Inflammatory macrophage (primary cell): ENCODE results near the gene MAP3K3.

Source experiments
- DNase-seq, 2 donors: peaks; one replicate each; pipeline ENCODE4 v3.0.0-alpha.2; 2020 to 2022
- total RNA-seq, 18 experiments: gene quantifications; one replicate each; lab custom pipeline; 2026; ENCODE audit warnings: mixed read lengths in 6 of 18, inconsistent platforms in 2 of 18; lab: John Stamatoyannopoulos, UW

Gene MAP3K3
- 29.2 to 200 (median 149) reads per million in 18 experiments for total RNA-seq

DNA sequence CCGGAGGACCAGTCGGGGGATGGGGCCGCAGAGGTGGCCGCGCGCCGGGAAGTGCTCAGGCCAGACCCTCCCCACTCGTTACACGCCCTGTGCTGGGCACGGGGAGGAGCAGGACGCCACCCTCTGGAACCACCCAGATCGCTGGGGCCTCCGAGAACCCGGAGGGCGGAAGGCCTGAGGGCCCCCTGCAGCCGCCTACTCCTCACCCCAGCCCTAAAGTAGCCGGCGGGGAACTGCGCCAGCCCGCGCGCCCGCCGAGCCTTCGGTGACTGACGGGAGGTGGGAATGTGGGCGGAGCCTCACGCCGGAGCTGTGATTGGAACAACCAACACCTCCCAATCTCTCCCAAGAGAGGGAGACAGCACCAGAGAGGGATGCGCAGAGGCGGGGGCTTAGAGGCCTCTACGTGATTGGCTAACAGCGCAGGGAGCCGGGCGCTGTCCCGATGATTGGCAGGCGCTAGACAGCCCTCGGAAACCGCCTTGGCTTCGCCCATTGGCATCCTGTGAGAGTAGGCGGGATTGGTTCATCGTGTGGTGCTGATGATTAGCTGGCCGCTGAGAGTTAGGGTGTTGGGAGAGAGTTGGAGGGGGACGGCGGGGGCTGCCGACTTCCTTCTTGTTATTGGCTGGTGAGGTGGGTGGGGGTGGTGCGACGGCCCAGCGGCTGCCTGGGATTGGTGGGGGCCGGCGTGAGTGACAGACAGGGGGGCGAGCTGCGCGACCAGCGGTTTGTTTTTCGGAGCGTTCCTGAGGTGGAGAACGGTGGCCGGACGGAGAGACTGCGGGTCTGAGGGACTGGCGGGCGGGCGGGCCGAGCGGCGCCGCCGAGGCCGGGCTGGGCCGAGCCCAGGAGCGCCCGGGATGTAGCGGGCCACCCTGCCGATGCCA is at the start of gene MAP3K3:
TSS of gene MAP3K3 (plus strand) at position 734 of the 890 bp plus-strand sequence. CDS start 343 bp downstream, outside the sequence.
- peak; percentile 100 for DNase-seq

DNA sequence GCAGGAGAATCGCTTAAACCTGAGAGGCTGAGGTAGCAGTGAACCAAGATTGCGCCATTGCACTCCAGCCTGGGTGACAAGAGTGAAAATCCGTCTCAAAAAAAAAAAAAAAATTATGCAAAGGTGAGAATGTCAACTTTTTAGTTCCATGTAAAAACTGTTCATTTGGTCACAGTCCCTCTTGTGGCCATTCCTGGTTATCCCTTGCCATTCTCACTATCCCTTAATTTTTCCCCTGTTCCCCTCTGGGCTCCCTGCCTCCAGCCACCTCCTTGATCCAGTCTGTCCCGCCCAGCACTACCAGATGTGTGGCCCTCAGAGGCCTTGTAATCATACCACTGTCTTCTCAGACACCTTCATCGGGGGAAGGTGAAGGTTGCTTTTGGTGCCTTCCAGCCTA is 48.6 kb upstream of the MAP3K3 start:
- DNase-seq, result no peak

DNA sequence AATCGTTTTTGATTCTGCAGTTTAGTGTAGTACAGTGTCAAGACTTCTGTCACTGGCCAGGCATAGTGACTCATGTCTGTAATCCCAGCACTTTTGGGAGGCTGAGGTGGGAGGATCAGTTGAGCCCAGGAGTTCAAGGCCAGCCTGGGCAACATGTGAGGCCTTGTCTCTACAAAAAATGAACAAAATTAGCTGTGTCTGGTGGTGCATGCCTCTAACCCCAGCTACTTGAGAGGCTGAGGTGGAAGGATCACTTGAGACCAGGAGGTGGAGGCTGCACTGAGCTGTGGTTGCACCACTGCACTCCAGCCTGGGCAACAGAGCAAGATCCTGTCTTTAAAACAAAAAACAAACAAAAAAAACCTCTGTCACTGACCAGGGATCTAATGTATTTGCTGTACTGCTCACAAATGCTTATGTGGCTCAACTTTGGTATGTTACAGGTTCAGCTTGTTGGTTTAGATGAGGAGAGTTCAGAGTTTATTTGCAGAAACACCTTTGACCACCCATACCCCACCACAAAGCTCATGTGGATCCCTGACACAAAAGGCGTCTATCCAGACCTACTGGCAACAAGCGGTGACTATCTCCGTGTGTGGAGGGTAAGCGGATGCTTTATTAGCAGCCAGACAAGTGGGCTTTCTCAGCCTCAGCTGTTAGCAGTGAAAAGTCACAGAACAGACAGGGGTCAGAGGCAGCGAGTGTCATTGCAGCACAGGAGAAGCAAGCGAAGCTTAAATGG is 44.0 kb upstream of the MAP3K3 start:
- DNase-seq, result no peak

- no peak for DNase-seq
Measured at GRCh38 chr17:63578769-63579111, 43.5 kb upstream of the MAP3K3 start.

- no peak for DNase-seq
Measured at GRCh38 chr17:63579633-63580032, 42.6 kb upstream of the MAP3K3 start.

DNA sequence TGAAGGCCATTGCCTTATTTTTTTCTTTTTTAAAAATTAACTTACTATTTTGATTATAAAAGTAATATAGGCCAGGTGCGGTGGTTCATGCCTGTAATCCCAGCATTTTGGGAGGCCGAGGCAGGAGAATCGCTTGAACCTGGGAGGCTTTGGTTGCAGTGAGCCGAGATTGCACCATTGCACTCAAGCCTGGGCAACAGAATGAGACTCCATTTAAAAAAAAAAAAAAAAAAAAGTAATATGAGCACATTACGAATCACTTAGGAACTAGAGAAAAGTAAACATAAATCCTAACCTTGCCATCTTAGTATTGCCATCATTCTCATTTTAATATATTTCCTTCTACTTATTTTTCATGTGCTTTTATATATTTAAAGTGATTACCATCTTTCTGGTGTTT is 34.4 kb upstream of the MAP3K3 start:
- DNase-seq, result no peak

GRCh38 chr17:63588797-63589196 is 33.4 kb upstream of the MAP3K3 start:
- no peak for DNase-seq

DNA sequence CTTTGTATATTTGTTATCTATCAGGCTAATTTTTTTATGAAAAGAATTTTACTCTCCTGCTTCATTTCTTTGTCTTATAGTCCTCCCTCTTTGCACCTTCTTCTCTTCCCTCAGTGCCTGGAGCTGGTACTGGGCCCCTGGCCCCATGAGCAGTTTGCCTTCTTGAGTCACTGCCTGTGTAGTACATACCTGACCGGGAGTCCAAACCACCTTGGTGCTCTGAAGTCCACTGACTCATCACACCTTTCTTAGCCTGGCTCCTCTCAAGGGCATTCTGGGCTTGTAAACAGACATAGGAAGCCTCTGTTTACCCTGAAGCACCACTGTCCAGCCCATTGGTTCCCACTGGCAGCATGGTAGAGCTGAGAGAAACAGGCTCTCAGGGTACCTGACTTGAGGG is 32.6 kb upstream of the MAP3K3 start:
- DNase-seq, result no peak

DNA sequence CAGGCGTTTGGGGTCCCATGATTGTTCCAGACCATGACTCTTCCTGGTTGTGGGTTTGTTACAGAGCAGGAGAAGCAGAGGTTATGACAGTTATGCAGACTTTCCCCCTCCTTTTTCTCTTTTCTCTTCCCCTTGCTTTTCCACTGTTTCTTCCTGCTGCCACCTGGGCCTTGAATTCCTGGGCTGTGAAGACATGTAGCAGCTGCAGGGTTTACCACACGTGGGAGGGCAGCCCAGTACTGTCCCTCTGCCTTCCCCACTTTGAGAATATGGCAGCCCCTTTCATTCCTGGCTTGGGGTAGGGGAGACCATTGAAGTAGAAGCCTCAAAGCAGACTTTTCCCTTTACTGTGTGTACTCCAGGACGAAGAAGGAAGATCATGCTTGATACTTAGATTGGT is 29.4 kb upstream of the MAP3K3 start:
- no peak for DNase-seq

GRCh38 chr17:63595132-63595531 is 27.1 kb upstream of the MAP3K3 start:
- no peak for DNase-seq

DNA sequence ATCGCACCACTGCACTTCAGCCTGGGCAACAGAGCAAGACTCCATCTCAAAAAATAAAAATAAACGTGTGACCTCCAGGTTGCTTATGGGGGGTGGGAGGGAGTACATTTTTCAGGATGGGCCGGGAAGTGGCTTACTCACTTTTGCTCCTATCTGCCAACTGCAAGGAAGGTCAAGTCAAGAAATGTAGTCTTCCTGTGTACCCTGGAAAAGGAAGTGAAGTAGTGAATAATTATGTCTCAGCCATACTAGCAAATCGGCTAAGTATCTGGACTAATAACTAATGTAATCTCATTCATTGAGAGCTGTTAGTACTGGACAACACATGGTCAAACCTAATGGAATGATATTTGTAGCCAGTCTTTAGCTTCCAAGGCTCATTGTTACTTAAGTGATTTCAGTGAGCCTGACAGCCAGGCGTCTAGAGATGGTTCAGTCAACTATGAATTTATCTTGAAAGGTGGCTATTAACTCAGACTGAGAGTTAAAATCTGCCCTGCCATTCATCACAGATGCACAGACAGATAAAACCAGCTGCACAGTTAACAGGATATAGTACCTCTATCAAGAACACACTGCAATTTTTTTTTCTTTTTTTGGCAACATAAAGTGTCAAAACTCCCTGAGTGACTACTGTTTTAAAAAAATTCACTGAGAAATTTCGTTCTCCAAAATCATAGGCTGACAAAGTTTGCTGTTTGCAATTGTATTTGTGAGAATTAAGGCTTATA is 25.2 kb upstream of the MAP3K3 start:
- no peak for DNase-seq

DNA sequence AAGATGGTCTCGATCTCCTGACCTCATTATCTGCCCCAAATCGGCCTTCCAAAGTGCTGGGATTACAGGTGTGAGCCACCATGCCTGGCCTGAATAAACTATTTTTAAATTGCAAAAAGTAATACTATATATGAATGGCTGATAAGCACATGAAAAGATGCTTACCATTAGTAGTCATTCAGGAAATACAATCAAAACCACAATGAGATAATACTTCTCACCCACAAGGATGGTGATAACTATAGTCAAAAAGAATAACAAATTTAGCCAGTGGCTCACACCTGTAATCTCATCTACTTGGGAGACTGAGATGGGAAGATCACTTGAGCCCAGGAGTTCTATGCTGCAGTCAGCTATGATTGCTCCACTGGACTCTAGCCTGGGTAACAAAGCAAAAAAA is 23.9 kb upstream of the MAP3K3 start:
- no peak for DNase-seq

GRCh38 chr17:63600569-63601438 is 21.4 kb upstream of the MAP3K3 start, which contains the start of gene TACO1:
TSS of gene TACO1 (plus strand) at chr17:63600895. CDS start at chr17:63601084, 189 bp downstream.
- DNase-seq, result peak; percentile 83 to 84

DNA sequence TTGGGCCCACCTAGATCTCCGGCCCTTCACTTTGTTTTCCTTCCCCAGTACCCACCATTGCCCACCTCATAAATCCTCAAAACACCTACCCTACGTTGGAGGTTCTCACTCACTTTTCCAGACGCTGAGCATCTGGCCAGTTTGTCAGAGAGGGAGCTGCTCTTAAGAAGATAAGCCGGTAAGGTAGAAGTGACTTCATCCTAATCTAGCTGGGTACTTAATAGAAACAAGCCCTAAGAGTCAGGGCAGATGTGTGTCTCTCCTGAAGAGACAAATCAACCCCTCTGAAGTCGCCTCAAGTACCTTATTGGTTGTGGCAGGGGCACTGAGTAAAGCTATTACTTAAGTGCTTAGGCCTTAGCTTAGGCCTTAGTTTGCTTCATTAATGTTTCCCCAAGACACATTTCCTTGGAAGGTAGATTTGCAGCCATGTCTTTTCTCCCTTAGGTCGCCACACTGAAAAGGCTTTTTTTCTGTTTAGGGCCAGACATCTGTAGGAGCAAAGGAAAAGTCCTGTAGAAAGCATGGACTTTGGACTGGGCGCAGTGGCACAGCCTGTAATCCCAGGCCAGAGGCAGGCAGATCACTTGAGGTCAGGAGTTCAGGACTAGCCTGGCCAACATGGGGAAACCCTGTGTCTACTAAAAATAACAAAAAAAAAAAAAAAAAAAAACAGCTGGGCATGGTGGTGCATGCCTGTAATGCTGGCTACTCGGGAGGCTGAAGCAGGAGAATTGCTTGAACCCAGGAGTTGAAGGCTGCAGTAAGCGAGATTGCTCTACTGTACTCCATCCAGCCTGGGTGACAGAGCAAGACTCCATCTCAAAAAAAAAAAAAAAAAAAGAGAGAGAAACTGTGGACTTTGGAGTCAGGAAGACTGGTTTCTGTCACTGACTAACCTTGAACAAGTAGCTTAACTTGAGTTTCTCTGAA is 20.5 kb upstream of the MAP3K3 start:
- no peak for DNase-seq

DNA sequence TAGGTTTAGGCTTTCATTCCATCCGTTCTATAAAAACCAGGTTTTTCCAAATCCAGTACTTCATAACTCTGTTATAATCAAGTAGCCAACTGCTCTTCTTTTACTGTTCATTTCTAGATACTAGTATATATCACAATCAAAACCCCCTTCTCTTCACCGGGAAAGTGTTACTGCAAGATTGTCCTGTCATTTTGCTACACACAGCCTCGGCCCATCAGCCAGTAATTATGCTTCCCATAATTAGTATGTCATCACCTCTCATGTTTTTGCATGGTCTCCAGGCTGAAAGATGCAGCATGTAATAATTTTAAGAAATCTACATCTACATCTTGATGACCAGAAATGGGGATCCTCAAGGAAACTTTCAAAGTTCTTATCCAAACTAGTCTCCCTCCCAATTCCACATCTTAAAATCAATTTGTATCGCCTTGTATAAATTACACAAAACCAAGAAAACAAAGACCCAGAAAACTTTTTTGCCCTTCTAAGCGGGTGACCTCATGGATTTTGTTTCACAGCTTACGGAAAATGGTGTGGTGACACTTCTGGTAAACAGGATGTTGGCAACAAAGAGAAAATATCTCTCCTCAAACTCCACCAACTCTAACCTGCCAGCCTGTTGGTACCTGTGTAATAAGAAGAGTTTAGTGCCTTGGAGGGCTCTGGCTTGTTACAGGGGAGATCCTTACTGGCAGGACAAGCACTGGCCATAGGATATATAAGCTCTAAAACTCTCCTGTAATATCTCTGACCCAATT is 12.2 kb upstream of the MAP3K3 start:
- no peak for DNase-seq

DNA sequence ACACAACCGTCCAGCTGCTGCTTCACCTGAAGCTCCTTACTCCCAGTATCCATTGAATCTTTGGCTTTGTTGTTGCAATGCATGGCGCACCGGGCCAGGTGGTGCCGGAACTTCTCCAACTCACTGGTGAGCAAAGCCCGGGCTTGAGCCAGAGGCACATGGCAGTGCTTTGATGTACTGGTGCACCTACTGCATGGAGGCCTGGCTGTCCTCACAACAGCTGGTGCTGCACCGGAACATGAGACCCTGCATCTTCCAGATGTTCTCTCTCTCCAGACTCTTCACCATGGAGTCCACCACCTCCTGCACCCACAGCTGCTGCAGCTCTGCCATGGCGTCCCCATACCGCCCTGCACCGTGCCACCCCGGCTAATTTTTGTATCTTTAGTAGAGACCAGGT is 11.4 kb upstream of the MAP3K3 start:
- DNase-seq, result no peak

GRCh38 chr17:63611354-63611753 is 10.9 kb upstream of the MAP3K3 start:
- no peak for DNase-seq

- no peak for DNase-seq
Measured at GRCh38 chr17:63613663-63614062, 8.6 kb upstream of the MAP3K3 start.

DNA sequence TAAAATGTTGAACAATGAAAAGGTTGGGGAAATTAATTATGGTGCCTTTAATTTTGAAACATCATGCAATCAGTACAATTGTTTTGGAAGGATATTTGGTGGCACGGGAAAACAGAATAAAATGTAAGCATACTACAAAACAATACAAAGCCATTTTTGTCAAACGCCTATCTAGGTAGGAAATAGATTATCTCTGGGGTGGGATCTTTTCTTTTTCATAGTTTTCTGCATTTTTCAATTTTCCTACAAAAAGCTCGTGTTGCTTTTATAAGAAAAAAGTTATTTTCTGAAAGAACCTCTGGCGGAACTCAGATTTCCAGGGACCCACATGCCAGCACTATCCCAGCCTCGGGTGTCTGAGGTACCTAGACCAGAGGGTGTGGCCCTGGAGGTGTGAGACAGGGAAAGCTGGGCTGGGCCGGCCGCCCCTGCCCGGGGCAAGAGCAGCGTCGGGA is 961 bp upstream of the MAP3K3 start:
- DNase-seq, result no peak
